HCT116 (cell line): Measurements from ENCODE around the gene LRRTM3. TPM values are rescaled to one million over a fixed set of nuclear protein-coding genes. Genes with fewer than 3 reads are reported as not detected.

Source experiments
- ATAC-seq: fragments of 200-7000 bp; cut with Tn5 transposase; 2 replicates; pipeline ENCODE4 v1.9.1; 2020; ENCODE audit warnings: mild to moderate bottlenecking, moderate library complexity
- BruUV-seq: library from RNA; stranded (reverse); fragments of 400-500 nt; replicated peaks from 2 replicates; lab custom pipeline; 2021; lab: Mats Ljungman, UMichigan
- CTCF ChIA-PET: fragments of 300-600 bp; sonication (Branson Sonifier 250); formaldehyde crosslinking; loops from one replicate; lab custom pipeline; 2021; ENCODE audit warnings: antibody characterized with exemption; lab: Charles Lee
- POLR2A ChIA-PET: fragments of 300-600, 350-600 bp; sonication (Branson Sonifier 250); formaldehyde crosslinking; loops from one replicate; lab custom pipeline; 2021; ENCODE audit warnings: antibody characterized with exemption; lab: Charles Lee
- RAD21 ChIA-PET, 2 experiments: fragments of 300-600 bp; sonication (Branson Sonifier 250); formaldehyde crosslinking; loops; one replicate each; lab custom pipeline; 2023; ENCODE audit warnings: low total read pairs in 2 of 2; ENCODE audit not compliant: uncharacterized antibody in 2 of 2, unreplicated experiment in 2 of 2, low non-redundant PET in 1 of 2; lab: Charles Lee
- DNase-seq: peaks from one replicate; pipeline ENCODE4 v3.0.0-alpha.2; 2010; ENCODE audit warnings: low read depth, low spot score
- H2AFZ ChIP-seq: fragments of 200-600 bp; shearing (Covaris generic), sonication (generic); 2 replicates; pipeline ENCODE4 v1.6.1; 2017; ENCODE audit warnings: low read depth, mixed run types, mixed read lengths, antibody characterized with exemption, low read length; ENCODE audit not compliant: poor library complexity, severe bottlenecking
- H3K27ac ChIP-seq: 2 replicates; pipeline ENCODE4 v1.5.1; 2012; ENCODE audit warnings: low read depth, low read length
- H3K27me3 ChIP-seq: fragments of 200-600 bp; sonication (generic); 2 replicates; pipeline ENCODE4 v1.6.1; 2016; ENCODE audit warnings: mixed run types, low read length, mixed read lengths; ENCODE audit not compliant: insufficient read depth
- H3K36me3 ChIP-seq, 2 experiments: fragments of 200-500 bp in 1 of 2; fragments of 200-600 bp in 1 of 2; sonication (Bioruptor generic) in 1 of 2; sonication (generic) in 1 of 2; 2 replicates each; pipeline versions ENCODE4 v1.5.1 to v1.6.1; 2014 to 2016; ENCODE audit warnings: low read length in 2 of 2, inconsistent platforms in 1 of 2, mixed read lengths in 1 of 2, mixed run types in 1 of 2; ENCODE audit not compliant: insufficient read depth in 2 of 2, control insufficient read depth in 1 of 2
- H3K4me1 ChIP-seq, 2 experiments: fragments of 200-600 bp in 1 of 2; sonication (generic) in 1 of 2; 2 replicates each; pipeline versions ENCODE4 v1.5.1 to v1.6.1; 2012 to 2017; ENCODE audit warnings: low read length in 2 of 2, inconsistent platforms in 1 of 2, mild to moderate bottlenecking in 1 of 2, mixed read lengths in 1 of 2, mixed run types in 1 of 2, moderate library complexity in 1 of 2; ENCODE audit not compliant: insufficient read depth in 2 of 2, control insufficient read depth in 1 of 2
- H3K4me2 ChIP-seq: fragments of 200-600 bp; sonication (generic); 2 replicates; pipeline ENCODE4 v1.6.1; 2017; ENCODE audit warnings: mixed run types, low read length, mixed read lengths
- H3K4me3 ChIP-seq, 2 experiments: fragments of 200-600 bp in 1 of 2; sonication (generic) in 1 of 2; replicated peaks in 1 of 2; 2 replicates each; pipeline ENCODE4 v1.5.1; 2011 to 2016; ENCODE audit warnings: low read length in 2 of 2, control low read depth in 1 of 2, low read depth in 1 of 2, mild to moderate bottlenecking in 1 of 2, mixed read lengths in 1 of 2, mixed run types in 1 of 2
- H3K79me2 ChIP-seq: fragments of 200-600 bp; sonication (generic); 2 replicates; pipeline ENCODE4 v1.6.1; 2017; ENCODE audit warnings: mild to moderate bottlenecking, mixed run types, low read length, moderate library complexity, mixed read lengths; ENCODE audit not compliant: insufficient read depth
- H3K9ac ChIP-seq: fragments of 200-600 bp; sonication (generic); 2 replicates; pipeline ENCODE4 v1.6.1; 2016; ENCODE audit warnings: low read length, mixed read lengths
- H3K9me2 ChIP-seq: fragments of 200-600 bp; sonication (generic), shearing (Covaris generic); 2 replicates; pipeline ENCODE4 v1.6.1; 2017; ENCODE audit warnings: mixed run types, mild to moderate bottlenecking, moderate library complexity; ENCODE audit not compliant: insufficient read depth
- H3K9me3 ChIP-seq, 2 experiments: fragments of 200-500 bp in 1 of 2; fragments of 200-600 bp in 1 of 2; sonication (Bioruptor generic) in 1 of 2; sonication (generic) in 1 of 2; 2 replicates each; pipeline ENCODE4 v1.6.1; 2014 to 2017; ENCODE audit warnings: low read length in 2 of 2, mixed read lengths in 2 of 2, inconsistent platforms in 1 of 2, low read depth in 1 of 2, mild to moderate bottlenecking in 1 of 2, mixed run types in 1 of 2, moderate library complexity in 1 of 2; ENCODE audit not compliant: control insufficient read depth in 1 of 2, insufficient read depth in 1 of 2
- H4K20me1 ChIP-seq: fragments of 200-600 bp; sonication (generic), shearing (Covaris generic); 2 replicates; pipeline ENCODE4 v1.6.1; 2017; ENCODE audit warnings: mixed run types, mild to moderate bottlenecking, moderate library complexity; ENCODE audit not compliant: insufficient read depth
- CBX3 ChIP-seq: IDR thresholded peaks from 2 replicates; pipeline ENCODE4 v1.6.1; 2012; ENCODE audit warnings: low read depth
- CEBPB ChIP-seq: IDR thresholded peaks from 2 replicates; pipeline ENCODE4 v1.6.1; 2012; ENCODE audit warnings: low read depth
- ELF1 ChIP-seq: IDR thresholded peaks from 2 replicates; pipeline ENCODE4 v1.6.1; 2012; ENCODE audit warnings: low read depth, borderline replicate concordance
- EZH2 ChIP-seq: fragments of 200-600 bp; sonication (generic); IDR thresholded peaks from 2 replicates; pipeline ENCODE4 v1.6.1; 2017; ENCODE audit warnings: antibody characterized with exemption, mixed run types
- EZH2phosphoT487 ChIP-seq: fragments of 200-600 bp; IDR thresholded peaks from 2 replicates; pipeline ENCODE4 v1.6.1; 2018; ENCODE audit warnings: antibody characterized with exemption, borderline replicate concordance
- POLR2A ChIP-seq: IDR thresholded peaks from 2 replicates; pipeline ENCODE4 v1.7.0; 2011; ENCODE audit warnings: borderline replicate concordance; ENCODE audit not compliant: insufficient read depth, insufficient read length; ENCODE audit errors: extremely low read depth
- POLR2AphosphoS5 ChIP-seq: IDR thresholded peaks from 2 replicates; pipeline ENCODE4 v1.6.1; 2011; ENCODE audit warnings: mild to moderate bottlenecking, low read depth, low read length, moderate library complexity
- SIN3A ChIP-seq: IDR thresholded peaks from 2 replicates; pipeline ENCODE4 v1.6.1; 2012; ENCODE audit warnings: low read depth
- SRF ChIP-seq: IDR thresholded peaks from 2 replicates; pipeline ENCODE4 v1.6.1; 2012; ENCODE audit warnings: low read depth
- TCF7L2 ChIP-seq: IDR thresholded peaks from 2 replicates; pipeline ENCODE4 v1.7.0; 2011; ENCODE audit warnings: borderline replicate concordance, inconsistent platforms; ENCODE audit not compliant: insufficient read depth, insufficient read length; ENCODE audit errors: extremely low read depth
- YY1 ChIP-seq: IDR thresholded peaks from 2 replicates; pipeline ENCODE4 v1.6.1; 2011; ENCODE audit warnings: low read length, low read depth, moderate library complexity, mild to moderate bottlenecking; ENCODE audit not compliant: insufficient replicate concordance; ENCODE audit errors: extremely low read depth
- ZFX ChIP-seq: fragments of 450-650 bp; IDR thresholded peaks from 2 replicates; pipeline ENCODE4 v1.6.1; 2017
- intact Hi-C: fragments of 100-400 bp; cut with micrococcal nuclease; formaldehyde crosslinking; loops from 2 replicates; pipeline ENCODE4 v1.10.0; 2022
- total RNA-seq: library from RNA; stranded (reverse); gene quantifications from one replicate; pipeline ENCODE4 v1.2.1, GENCODE V29; 2021; ENCODE audit not compliant: unreplicated experiment
- TF ChIP-seq, protein P1 (sequence below): IDR thresholded peaks from 2 replicates; pipeline ENCODE4 v1.6.1; 2012; ENCODE audit warnings: low read depth
- TF ChIP-seq, protein P2 (sequence below): IDR thresholded peaks from 2 replicates; pipeline ENCODE4 v1.6.1; 2012

LRRTM3 gene
- total RNA-seq, 1 experiment from 2014 or later = not detected

- no TSS peak for BruUV-seq
- H3K27me3 ChIP-seq = no peaks in the 10 kb centered on the region
- no peaks in the 10 kb centered on the region for H3K9me3 ChIP-seq
- no peak overlapping the region for H2AFZ ChIP-seq
- H3K27ac ChIP-seq = no peak overlapping the region
- no peaks in the 10 kb centered on the region for H3K79me2 ChIP-seq
- ATAC-seq (no peak), DNase-seq (no peak)
- H3K9ac ChIP-seq = no peak overlapping the region
- POLR2A ChIA-PET = no interaction called here
- no peak overlapping the region for H3K4me3 ChIP-seq
- RAD21 ChIA-PET = no interaction called here
- intact Hi-C loops = no loop called here
- no peaks in the 10 kb centered on the region for H3K4me1 ChIP-seq
- H3K4me2 ChIP-seq = no peak overlapping the region
- H4K20me1 ChIP-seq = no peaks in the 10 kb centered on the region
- H3K36me3 ChIP-seq = no peaks in the 10 kb centered on the region
- CTCF ChIA-PET = no interaction called here
- no peaks in the 10 kb centered on the region for H3K9me2 ChIP-seq
- TF ChIP-seq SRF (no peak), POLR2A (no peak), CBX3 (no peak), ELF1 (no peak), POLR2AphosphoS5 (no peak), CEBPB (no peak), YY1 (no peak), EZH2 (no peak), ZFX (no peak), EZH2phosphoT487 (no peak), SIN3A (no peak), TCF7L2 (no peak)
- TF ChIP-seq, protein P1, sequence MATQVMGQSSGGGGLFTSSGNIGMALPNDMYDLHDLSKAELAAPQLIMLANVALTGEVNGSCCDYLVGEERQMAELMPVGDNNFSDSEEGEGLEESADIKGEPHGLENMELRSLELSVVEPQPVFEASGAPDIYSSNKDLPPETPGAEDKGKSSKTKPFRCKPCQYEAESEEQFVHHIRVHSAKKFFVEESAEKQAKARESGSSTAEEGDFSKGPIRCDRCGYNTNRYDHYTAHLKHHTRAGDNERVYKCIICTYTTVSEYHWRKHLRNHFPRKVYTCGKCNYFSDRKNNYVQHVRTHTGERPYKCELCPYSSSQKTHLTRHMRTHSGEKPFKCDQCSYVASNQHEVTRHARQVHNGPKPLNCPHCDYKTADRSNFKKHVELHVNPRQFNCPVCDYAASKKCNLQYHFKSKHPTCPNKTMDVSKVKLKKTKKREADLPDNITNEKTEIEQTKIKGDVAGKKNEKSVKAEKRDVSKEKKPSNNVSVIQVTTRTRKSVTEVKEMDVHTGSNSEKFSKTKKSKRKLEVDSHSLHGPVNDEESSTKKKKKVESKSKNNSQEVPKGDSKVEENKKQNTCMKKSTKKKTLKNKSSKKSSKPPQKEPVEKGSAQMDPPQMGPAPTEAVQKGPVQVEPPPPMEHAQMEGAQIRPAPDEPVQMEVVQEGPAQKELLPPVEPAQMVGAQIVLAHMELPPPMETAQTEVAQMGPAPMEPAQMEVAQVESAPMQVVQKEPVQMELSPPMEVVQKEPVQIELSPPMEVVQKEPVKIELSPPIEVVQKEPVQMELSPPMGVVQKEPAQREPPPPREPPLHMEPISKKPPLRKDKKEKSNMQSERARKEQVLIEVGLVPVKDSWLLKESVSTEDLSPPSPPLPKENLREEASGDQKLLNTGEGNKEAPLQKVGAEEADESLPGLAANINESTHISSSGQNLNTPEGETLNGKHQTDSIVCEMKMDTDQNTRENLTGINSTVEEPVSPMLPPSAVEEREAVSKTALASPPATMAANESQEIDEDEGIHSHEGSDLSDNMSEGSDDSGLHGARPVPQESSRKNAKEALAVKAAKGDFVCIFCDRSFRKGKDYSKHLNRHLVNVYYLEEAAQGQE = no peak
- TF ChIP-seq, protein P2, sequence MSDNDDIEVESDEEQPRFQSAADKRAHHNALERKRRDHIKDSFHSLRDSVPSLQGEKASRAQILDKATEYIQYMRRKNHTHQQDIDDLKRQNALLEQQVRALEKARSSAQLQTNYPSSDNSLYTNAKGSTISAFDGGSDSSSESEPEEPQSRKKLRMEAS = no peak
Measured at GRCh38 chr10:67086327-67087134, 160.7 kb downstream of the LRRTM3 start.
